ENCODE results near the gene AKAP13. TPM values are rescaled to one million over a fixed set of nuclear protein-coding genes. Genes with fewer than 3 reads are reported as not detected.
A peak's percentile ranks its signal among the peaks of the same experiment; 100 is the strongest.

AKAP13 gene
- total and polyA plus RNA-seq, 2 of the 13 experiments (the other 11 are each of a cell fraction or from before 2014, with no cell fraction given), result 6.7 to 27.1 TPM

- H3K79me2 ChIP-seq (ENCODE audit: insufficient read depth, low read length), result no peaks in the 10 kb centered on the region
- no peaks in the 10 kb centered on the region for H4K20me1 ChIP-seq (ENCODE audit: insufficient read depth, low read length)
- peak overlapping the region; percentile 69 for H3K4me2 ChIP-seq (ENCODE audit: low read depth, low read length)
- POLR2A ChIA-PET, result interaction anchor here (0.9 to 1.0 kb wide), 2 partner anchors 35 to 133 kb away, joined by 3 to 5 read pairs; no protein-coding TSS in a partner anchor
- CTCF ChIA-PET (ENCODE audit: low intra/inter-chr PET ratio, low total read pairs), result no interaction called here
- peaks cover 0 to 7% of the 10 kb centered on the region in 2 experiments; a peak in 1 of 5 replicates for H3K36me3 ChIP-seq (replicated peaks in 1 of 2; ENCODE audit: control insufficient read depth in 1 of 2, insufficient read depth in 2 of 2, low read length in 2 of 2)
- peak; percentile 86 for ATAC-seq
- BruUV-seq (replicated peaks), result no TSS peak
- no peaks in the 10 kb centered on the region for H3K27me3 ChIP-seq (ENCODE audit: control insufficient read depth in 1 of 2, insufficient read depth in 2 of 2, low read length in 2 of 2)
- peak; percentile 93 for DNase-seq (ENCODE audit: low spot score)
- intact Hi-C loops (cut with micrococcal nuclease; ENCODE audit: unreplicated experiment) (no loop called here), in situ Hi-C loops (cut with HindIII; ENCODE audit: extremely low pct_ligation_motif_present, low pct_unique_long_range_greater_than_20kb) (loop anchor here (25.0 kb wide), 1 partner anchor 420 kb away; no protein-coding TSS in a partner anchor)
- H3K9me3 ChIP-seq (ENCODE audit: low read length), result no peaks in the 10 kb centered on the region
- H3K9ac ChIP-seq (ENCODE audit: insufficient read depth, low read depth, low read length), result peak overlapping the region; percentile 62
- peak overlapping the region; percentile 15 to 45 (median 41); a peak in 3 of 6 replicates for H3K4me3 ChIP-seq (replicated peaks in 1 of 3; ENCODE audit: insufficient read depth in 1 of 3, low read depth in 2 of 3, low read length in 3 of 3)
- H3K4me1 ChIP-seq (ENCODE audit: insufficient read depth, low read length), result peaks cover 33% of the 10 kb centered on the region
- WGBS (ENCODE audit: low lambda C conversion rate), result 2% methylated on average over 8 of the region's 8 CpGs
- H3K27ac ChIP-seq (ENCODE audit: extremely low read length, insufficient read depth, low read length), result peak overlapping the region; percentile 83
- peak; percentile 98 for FAIRE-seq
- no peak overlapping the region for H2AFZ ChIP-seq (ENCODE audit: low read length)
- TF ChIP-seq CENPBD1 (CRISPR knock-in tag; IDR thresholded peaks at IDR 0.05; ENCODE audit: borderline replicate concordance, low read depth) (no peak), GFI1 (CRISPR knock-in tag; IDR thresholded peaks at IDR 0.05; ENCODE audit: borderline replicate concordance) (peak; percentile 98), ZNF660 (CRISPR knock-in tag; IDR thresholded peaks at IDR 0.05; ENCODE audit: borderline replicate concordance, low read depth) (no peak), TCF7 (IDR thresholded peaks at IDR 0.05; ENCODE audit: low read depth) (peak; percentile 76), CTCF (CRISPR knock-in tag; IDR thresholded peaks at IDR 0.05) (peak; percentile 11; the same call in 1 of the 2 replicates), EP300 (IDR thresholded peaks at IDR 0.05; ENCODE audit: low read depth in 2 of 2, low read length in 2 of 2) (peak; percentile 33 to 88; a peak in 3 of 4 replicates), EP300 (CRISPR knock-in tag; IDR thresholded peaks at IDR 0.05; ENCODE audit: borderline replicate concordance) (peak; percentile 79), HOMEZ (CRISPR knock-in tag; IDR thresholded peaks at IDR 0.05; ENCODE audit: low read depth) (peak; percentile 93), ARNTL (CRISPR knock-in tag; IDR thresholded peaks at IDR 0.05) (0 out of 2 replicates have a peak, but pooled peaks have one; percentile 48), FUBP1 (CRISPR knock-in tag; IDR thresholded peaks at IDR 0.05; ENCODE audit: borderline replicate concordance) (no peak), ZMYM2 (CRISPR knock-in tag; IDR thresholded peaks at IDR 0.05) (no peak), RBM22 (optimal IDR thresholded peaks at IDR 0.05; ENCODE audit: low read length) (peak; percentile 60), ZBTB34 (CRISPR knock-in tag; IDR thresholded peaks at IDR 0.05) (no peak), CHD4 (IDR thresholded peaks at IDR 0.05; ENCODE audit: borderline replicate concordance, low read length) (peak; percentile 17; the same call in 1 of the 2 replicates), ATF1 (CRISPR knock-in tag; IDR thresholded peaks at IDR 0.05) (peak; percentile 28; the same call in 1 of the 2 replicates), TEAD2 (CRISPR knock-in tag; IDR thresholded peaks at IDR 0.05) (no peak)
Measured at GRCh38 chr15:85707519-85708338, 327.3 kb downstream of the AKAP13 start.
